K562 (cell line): ENCODE measurements around the gene VRK1. TPM values are rescaled to one million over a fixed set of nuclear protein-coding genes. Genes with fewer than 3 reads are reported as not detected.

ENCODE experiments used
- CCNT2 ChIP-seq: IDR thresholded peaks from 2 replicates; pipeline ENCODE4 v1.6.1; 2011; ENCODE audit warnings: borderline replicate concordance, low read depth, mild to moderate bottlenecking, moderate library complexity, mixed read lengths, low read length; ENCODE audit not compliant: insufficient read length; ENCODE audit errors: extremely low read depth
- COPS2 ChIP-seq: fragments of 450-650 bp; conservative IDR thresholded peaks from 2 replicates; pipeline ENCODE4 v1.6.1; 2016; ENCODE audit warnings: mild to moderate bottlenecking, moderate library complexity
- GABPB2 ChIP-seq: fragments of 250-450 bp; sonication (Bioruptor Pico); conservative IDR thresholded peaks from 2 replicates; pipeline ENCODE4 v1.5.1; 2021; ENCODE audit warnings: mild to moderate bottlenecking
- HMG20A ChIP-seq: fragments of 450-650 bp; formaldehyde crosslinking; conservative IDR thresholded peaks from 2 replicates; pipeline ENCODE4 v1.4.0; 2020; ENCODE audit warnings: mild to moderate bottlenecking, mixed read lengths
- HNRNPLL ChIP-seq: fragments of 200-400 bp; formaldehyde crosslinking; IDR thresholded peaks from 2 replicates; pipeline ENCODE4 v1.6.1; 2017; ENCODE audit warnings: low read length, low read depth, mild to moderate bottlenecking; ENCODE audit not compliant: poor library complexity, severe bottlenecking
- KDM1A ChIP-seq, 2 experiments: fragments of 450-650 bp; IDR thresholded peaks; 2 replicates each; pipeline ENCODE4 v1.6.1; 2016; ENCODE audit warnings: mild to moderate bottlenecking in 2 of 2
- LEF1 ChIP-seq: fragments of 450-650 bp; IDR thresholded peaks from 2 replicates; pipeline ENCODE4 v1.6.1; 2016; ENCODE audit warnings: mild to moderate bottlenecking
- POLR2AphosphoS5 ChIP-seq: IDR thresholded peaks from 2 replicates; pipeline ENCODE4 v1.6.1; 2011; ENCODE audit warnings: mild to moderate bottlenecking, low read depth, low read length, moderate library complexity; ENCODE audit not compliant: control insufficient read depth, insufficient read depth
- RBM14 ChIP-seq: fragments of 200-400 bp; formaldehyde crosslinking; IDR thresholded peaks from 2 replicates; pipeline ENCODE4 v1.6.1; 2018; ENCODE audit warnings: low read depth, mild to moderate bottlenecking, low read length, moderate library complexity, borderline replicate concordance; ENCODE audit not compliant: insufficient read depth
- ZNF232 ChIP-seq: sonication (generic); formaldehyde crosslinking; IDR thresholded peaks from 2 replicates; pipeline ENCODE4 v1.8.0; 2022; ENCODE audit warnings: mild to moderate bottlenecking, missing genetic modification reagents
- ZNF551 ChIP-seq: fragments of 250-450 bp; sonication (Bioruptor Pico); IDR thresholded peaks from 2 replicates; pipeline ENCODE4 v1.5.0; 2021; ENCODE audit warnings: mild to moderate bottlenecking, moderate library complexity
- polyA plus RNA-seq, 8 experiments: library from polyadenylated mRNA; depleted of rRNA in 4 of 8; stranded (reverse) in 5 of 8; unstranded in 3 of 8; fragments of >200 nt; fragmentation: Nextera tagmentation in 2 of 8; fragmentation: Illumina TruSeq in 1 of 8; extraction: Ambion mirVana in 2 of 8; extraction: Trizol in 1 of 8; gene quantifications; 2 replicates each; pipeline versions ENCODE4 v1.2.1 to v1.2.3, GENCODE V29; 2011 to 2014; ENCODE audit warnings: inconsistent platforms in 1 of 8, missing spikeins in 1 of 8
- total RNA-seq, 7 experiments: library from RNA; depleted of rRNA in 6 of 7; stranded (reverse); fragments of >200 nt in 6 of 7; fragmentation: Illumina TruSeq in 2 of 7; extraction: Trizol in 2 of 7; gene quantifications; 2 replicates each; pipeline versions ENCODE4 v1.2.1 to v1.2.3, GENCODE V29; 2011 to 2021; ENCODE audit warnings: low replicate concordance in 1 of 7
- TF ChIP-seq, protein P1 (sequence below): IDR thresholded peaks from 2 replicates; pipeline ENCODE4 v1.6.1; 2011; ENCODE audit not compliant: insufficient read length; ENCODE audit errors: extremely low read depth

The VRK1 gene
- total and polyA plus RNA-seq, 9 of the 15 experiments (the other 6 are each of a cell fraction or from before 2014, with no cell fraction given): 83.6 to 177 (median 116) TPM

DNA sequence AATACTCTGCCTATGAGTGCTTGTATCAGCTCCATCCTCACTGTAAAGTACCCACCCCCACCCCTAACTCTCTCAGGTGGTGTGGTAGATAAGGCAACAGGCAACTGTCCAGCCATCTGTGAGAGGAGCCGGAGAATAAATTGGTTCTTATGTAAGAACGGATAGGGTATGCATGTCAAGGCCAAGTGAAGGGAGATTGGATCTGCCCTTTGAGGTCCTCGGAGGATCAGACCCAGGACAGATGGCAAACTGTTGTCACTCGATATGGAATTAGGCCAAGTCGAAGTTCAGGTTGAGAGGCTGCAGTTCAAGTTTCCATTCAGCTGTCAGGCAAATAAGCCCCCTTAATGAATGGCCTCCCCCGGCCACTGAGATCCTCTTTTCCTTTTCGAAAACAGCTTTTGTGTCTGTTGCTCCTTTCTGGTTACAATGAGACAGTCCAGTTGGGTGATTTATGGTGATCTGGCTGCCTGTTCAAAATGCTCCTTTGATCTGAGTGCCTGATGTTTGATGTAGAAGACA lies 120.3 kb downstream of the VRK1 start (continued):
- TF ChIP-seq ZNF232 (CRISPR knock-in tag) (no peak), CCNT2 (peak; percentile 87), LEF1 (peak; percentile 91), ZNF551 (CRISPR knock-in tag) (no peak), KDM1A (IDR thresholded peaks at IDR 0.05) (peak; percentile 93 to 96), POLR2AphosphoS5 (peak; percentile 98), HMG20A (CRISPR knock-in tag) (no peak), GABPB2 (no peak), HNRNPLL (no peak), COPS2 (no peak), RBM14 (no peak)
- TF ChIP-seq, protein P1, sequence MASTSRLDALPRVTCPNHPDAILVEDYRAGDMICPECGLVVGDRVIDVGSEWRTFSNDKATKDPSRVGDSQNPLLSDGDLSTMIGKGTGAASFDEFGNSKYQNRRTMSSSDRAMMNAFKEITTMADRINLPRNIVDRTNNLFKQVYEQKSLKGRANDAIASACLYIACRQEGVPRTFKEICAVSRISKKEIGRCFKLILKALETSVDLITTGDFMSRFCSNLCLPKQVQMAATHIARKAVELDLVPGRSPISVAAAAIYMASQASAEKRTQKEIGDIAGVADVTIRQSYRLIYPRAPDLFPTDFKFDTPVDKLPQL: no peak
- TF ChIP-seq, all 486 proteins: peak for 173
